Activated CD4-positive, alpha-beta T cell treated with anti-CD3 and anti-CD28 coated beads, Interleukin-2, amount 10 ng/mL, durations not matched to agents 24 days and 14 days (primary cell): Measurements from ENCODE around the gene EDEM1. TPM values are rescaled to one million over a fixed set of nuclear protein-coding genes. Genes with fewer than 3 reads are reported as not detected.

Source experiments
- DNase-seq: peaks from one replicate; pipeline ENCODE4 v3.0.0; 2022
- H3K27ac Mint-ChIP-seq: one replicate; pipeline ENCODE4 v1.8.0; 2022; ENCODE audit warnings: mild to moderate bottlenecking, mixed read lengths
- H3K27me3 Mint-ChIP-seq: one replicate; pipeline ENCODE4 v1.8.0; 2022; ENCODE audit warnings: mixed read lengths
- H3K36me3 Mint-ChIP-seq: one replicate; pipeline ENCODE4 v1.8.0; 2022; ENCODE audit warnings: low read depth, mild to moderate bottlenecking, mixed read lengths
- H3K4me1 Mint-ChIP-seq: one replicate; pipeline ENCODE4 v1.8.0; 2021; ENCODE audit warnings: mixed read lengths
- H3K4me3 Mint-ChIP-seq: one replicate; pipeline ENCODE4 v1.8.0; 2022; ENCODE audit warnings: mild to moderate bottlenecking, moderate library complexity, mixed read lengths
- H3K9me3 Mint-ChIP-seq: one replicate; pipeline ENCODE4 v1.8.0; 2021; ENCODE audit warnings: mixed read lengths
- intact Hi-C: fragments of 100-400 bp; cut with micrococcal nuclease; formaldehyde crosslinking; loops from one replicate; pipeline ENCODE4 v1.15.1; 2023
- total RNA-seq: library from RNA; stranded (reverse); gene quantifications from 2 replicates; pipeline ENCODE4 v1.2.3, GENCODE V29; 2022

Gene EDEM1
- total RNA-seq, 1 donor from 2014 or later, result 167 TPM

DNA sequence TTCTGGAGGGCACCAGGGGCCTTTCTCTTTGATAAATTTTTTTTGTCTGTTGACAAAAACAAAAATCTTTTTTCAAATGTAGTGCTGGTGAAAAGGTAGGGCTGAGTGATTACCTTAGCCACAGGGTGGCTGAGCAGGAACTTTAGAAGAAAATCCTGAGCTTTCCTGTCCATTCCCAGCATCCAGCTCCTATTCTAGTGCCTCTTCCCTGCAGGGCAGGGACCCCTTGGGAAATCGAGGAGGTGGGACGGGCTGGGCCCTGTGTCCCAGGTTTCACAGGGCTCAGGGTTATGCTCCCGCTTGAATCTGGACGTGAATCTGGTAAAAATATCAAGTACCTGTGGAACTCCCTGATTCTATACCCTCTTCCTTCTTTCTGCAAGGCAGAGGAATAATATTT is 31.7 kb downstream of the EDEM1 start:
- H3K27me3 Mint-ChIP-seq, result no peaks in the 10 kb centered on the region
- H3K4me3 Mint-ChIP-seq, result no peak overlapping the region
- H3K27ac Mint-ChIP-seq, result no peak overlapping the region
- DNase-seq, result no peak
- peaks cover 11% of the 10 kb centered on the region for H3K4me1 Mint-ChIP-seq
- H3K36me3 Mint-ChIP-seq, result peaks cover 45% of the 10 kb centered on the region
- no peaks in the 10 kb centered on the region for H3K9me3 Mint-ChIP-seq
- intact Hi-C loops, result no loop called here

GRCh38 chr3:5220193-5220592 is 32.7 kb downstream of the EDEM1 start:
- intact Hi-C loops, result no loop called here
- Mint-ChIP-seq H3K4me1 (peaks cover 7% of the 10 kb centered on the region), H3K36me3 (peaks cover 37% of the 10 kb centered on the region), H3K4me3 (no peak overlapping the region), H3K27ac (no peak overlapping the region), H3K9me3 (no peaks in the 10 kb centered on the region), H3K27me3 (no peaks in the 10 kb centered on the region)
- no peak for DNase-seq

DNA sequence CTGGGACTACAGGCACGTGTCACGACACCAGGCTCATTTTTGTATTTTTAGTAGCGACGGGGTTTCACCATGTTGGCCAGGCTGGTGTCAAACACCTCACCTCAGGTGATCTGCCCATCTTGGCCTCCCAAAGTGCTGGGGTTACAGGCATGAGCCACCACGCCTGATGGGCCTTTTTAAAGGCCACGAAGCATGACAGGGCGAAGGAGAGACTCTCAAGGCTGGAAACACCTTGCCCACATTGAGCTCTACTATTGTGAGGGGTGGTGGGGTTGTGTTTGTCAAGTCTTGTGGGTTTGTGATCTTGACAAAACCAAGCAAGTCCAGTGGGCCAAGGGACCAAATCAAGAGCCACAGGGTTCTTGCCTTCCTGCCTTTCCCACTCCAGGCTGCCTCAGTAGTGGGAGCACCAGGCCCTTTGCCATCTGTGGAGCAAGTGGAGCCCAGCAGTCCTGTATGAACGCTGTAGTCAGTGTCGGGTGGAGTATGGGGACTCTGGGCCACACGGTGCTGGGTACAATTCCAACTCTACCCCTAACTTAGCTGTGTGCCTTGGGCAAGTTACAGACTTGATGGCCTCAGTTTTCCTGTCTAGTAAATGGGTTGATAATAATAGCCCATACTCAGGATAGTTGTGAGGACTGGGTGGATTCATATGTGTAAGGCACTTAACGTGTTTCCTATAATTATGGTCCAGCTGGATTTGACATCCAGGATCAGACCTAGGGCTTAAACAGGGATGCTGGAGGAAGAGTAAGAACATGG is 33.3 kb downstream of the EDEM1 start:
- Mint-ChIP-seq H3K27ac (no peak overlapping the region), H3K27me3 (no peaks in the 10 kb centered on the region)
- no peak for DNase-seq

DNA sequence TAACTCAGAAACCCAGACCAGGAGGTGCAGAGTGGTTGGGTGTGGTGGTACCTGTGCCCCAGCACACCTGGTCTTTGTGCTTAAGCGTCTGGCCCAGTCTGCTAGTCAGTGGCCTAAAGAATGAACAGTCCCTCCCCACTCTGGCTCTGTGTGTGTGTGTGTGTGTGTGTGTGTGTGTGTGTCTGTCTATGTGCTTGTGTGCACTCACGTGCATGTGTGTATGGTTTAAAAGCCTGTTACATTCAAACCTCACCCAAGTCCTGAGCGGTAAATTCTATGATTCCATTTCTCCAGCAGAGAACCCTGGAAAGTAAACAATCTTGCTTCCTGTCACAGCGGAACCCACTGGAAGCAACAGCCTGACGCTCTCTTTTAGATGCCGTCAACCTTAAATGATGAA is 34.2 kb downstream of the EDEM1 start:
- intact Hi-C loops, result no loop called here

More for the DNA sequence above, 33.3 kb downstream of the EDEM1 start:
- Mint-ChIP-seq H3K4me1 (peaks cover 7% of the 10 kb centered on the region), H3K4me3 (no peak overlapping the region), H3K36me3 (peaks cover 31% of the 10 kb centered on the region), H3K9me3 (no peaks in the 10 kb centered on the region)
- intact Hi-C loops, result no loop called here

DNA sequence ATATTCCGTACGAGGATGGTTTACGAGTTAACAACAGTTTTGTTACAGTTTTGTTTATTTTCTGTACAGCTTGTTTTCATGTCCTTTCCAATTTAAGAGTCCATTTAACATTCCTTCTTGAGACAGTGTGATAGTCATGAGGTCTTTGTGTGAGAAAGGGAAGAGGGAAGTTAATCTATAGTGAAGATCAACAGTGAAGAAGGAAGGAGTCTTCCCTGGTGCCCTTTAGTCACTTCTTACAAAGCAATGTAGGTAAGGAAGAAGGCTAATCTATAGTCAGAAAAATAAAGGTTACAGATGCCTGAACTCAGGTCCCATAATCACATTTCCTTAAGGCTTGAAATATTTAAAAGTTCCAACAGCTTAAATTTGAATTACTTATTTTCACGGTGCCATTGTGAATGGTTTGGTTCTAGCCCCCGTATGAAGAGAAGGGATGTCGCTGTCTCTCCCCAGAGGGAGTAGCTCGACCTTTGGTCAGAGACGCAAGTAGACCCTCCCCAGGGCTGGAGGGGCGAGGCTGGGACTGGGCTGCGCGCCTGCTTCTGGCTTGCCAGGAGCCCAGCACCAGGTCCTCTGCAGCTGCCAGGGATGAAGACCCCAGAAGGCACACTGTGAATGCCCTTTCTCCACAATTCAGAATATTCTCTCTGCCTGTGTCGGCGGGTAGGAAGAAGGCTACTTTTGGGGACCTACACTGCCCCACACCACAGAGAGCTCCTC is 34.9 kb downstream of the EDEM1 start:
- Mint-ChIP-seq H3K27ac (peak overlapping the region; percentile 65), H3K36me3 (peaks cover 20% of the 10 kb centered on the region), H3K9me3 (no peaks in the 10 kb centered on the region), H3K4me1 (peaks cover 5% of the 10 kb centered on the region), H3K4me3 (no peak overlapping the region), H3K27me3 (no peaks in the 10 kb centered on the region)
- intact Hi-C loops, result no loop called here
- DNase-seq, result no peak

More for the DNA sequence above, 34.2 kb downstream of the EDEM1 start:
- Mint-ChIP-seq H3K27me3 (no peaks in the 10 kb centered on the region), H3K36me3 (peaks cover 27% of the 10 kb centered on the region), H3K27ac (no peak overlapping the region), H3K4me3 (no peak overlapping the region), H3K9me3 (no peaks in the 10 kb centered on the region), H3K4me1 (peaks cover 6% of the 10 kb centered on the region)
- no peak for DNase-seq

DNA sequence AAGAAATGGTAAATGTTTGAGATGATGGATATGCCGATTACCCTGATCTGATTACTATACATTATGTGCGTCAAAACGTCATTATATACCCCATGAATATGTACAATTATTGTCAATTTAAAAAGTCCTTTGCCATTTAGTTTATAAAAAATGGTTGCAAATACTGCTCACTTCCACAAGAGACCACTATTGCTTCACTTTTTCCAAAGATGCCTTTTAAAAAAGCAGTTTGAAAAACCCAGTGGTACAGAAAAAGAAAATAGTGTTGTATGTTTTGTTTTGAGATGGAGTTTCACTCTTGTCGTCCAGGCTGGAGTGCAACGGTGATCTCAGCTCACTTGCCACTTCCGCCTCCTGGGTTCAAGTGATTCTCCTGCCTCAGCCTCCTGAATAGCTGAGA is 39.3 kb downstream of the EDEM1 start:
- Mint-ChIP-seq H3K27ac (no peak overlapping the region), H3K27me3 (peaks cover 7% of the 10 kb centered on the region), H3K36me3 (peaks cover under 1% of the 10 kb centered on the region), H3K9me3 (no peaks in the 10 kb centered on the region), H3K4me1 (no peaks in the 10 kb centered on the region), H3K4me3 (no peak overlapping the region)
- DNase-seq, result no peak
- intact Hi-C loops, result no loop called here

DNA sequence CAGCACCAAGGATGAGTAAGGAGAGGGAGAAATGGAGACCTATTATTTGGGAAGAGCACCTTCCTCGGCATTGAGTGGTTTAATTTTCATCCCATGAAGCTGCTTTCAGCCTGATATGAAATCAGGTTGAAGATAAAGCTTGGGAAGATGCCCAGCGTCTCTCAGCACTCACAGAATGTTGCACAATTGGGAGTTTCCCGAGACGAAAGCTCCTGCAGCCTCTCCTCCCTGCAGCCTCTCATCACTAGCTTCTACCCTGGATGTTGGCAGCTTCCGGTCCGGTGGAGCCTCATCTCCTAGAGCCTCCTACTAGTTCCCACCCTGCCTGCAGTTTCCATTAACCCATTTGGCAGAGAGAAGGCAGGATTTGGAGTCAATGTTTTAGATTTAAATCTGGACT is 40.3 kb downstream of the EDEM1 start:
- intact Hi-C loops, result no loop called here
- DNase-seq, result no peak
- peaks cover 8% of the 10 kb centered on the region for H3K27me3 Mint-ChIP-seq

DNA sequence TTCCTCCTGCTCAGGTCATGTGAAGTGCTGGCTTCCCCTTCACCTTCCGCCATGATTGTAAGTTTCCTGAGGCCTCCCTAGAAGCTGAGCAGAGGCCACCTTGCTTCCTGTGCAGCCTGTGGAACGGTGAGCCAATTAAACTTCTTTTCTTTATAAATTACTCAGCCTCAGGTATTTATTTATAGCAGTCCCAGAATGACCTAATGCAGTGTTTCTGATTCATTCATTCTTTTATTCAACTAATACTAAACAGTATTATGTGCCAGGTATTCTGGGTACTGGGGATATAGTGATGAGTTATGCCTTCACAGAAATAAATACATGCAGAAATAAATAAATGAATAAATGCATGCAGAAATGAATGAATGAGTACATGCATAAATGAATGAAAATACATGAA is 41.9 kb downstream of the EDEM1 start:
- Mint-ChIP-seq H3K36me3 (no peaks in the 10 kb centered on the region), H3K4me1 (no peaks in the 10 kb centered on the region), H3K27ac (no peak overlapping the region), H3K4me3 (no peak overlapping the region), H3K27me3 (peaks cover 8% of the 10 kb centered on the region), H3K9me3 (no peaks in the 10 kb centered on the region)
- DNase-seq, result no peak
- intact Hi-C loops, result no loop called here

More for the DNA sequence above, 40.3 kb downstream of the EDEM1 start:
- H3K4me3 Mint-ChIP-seq, result no peak overlapping the region
- no peaks in the 10 kb centered on the region for H3K4me1 Mint-ChIP-seq
- no peaks in the 10 kb centered on the region for H3K9me3 Mint-ChIP-seq
- H3K27ac Mint-ChIP-seq, result no peak overlapping the region
- no peaks in the 10 kb centered on the region for H3K36me3 Mint-ChIP-seq

- H3K9me3 Mint-ChIP-seq, result no peaks in the 10 kb centered on the region
- H3K27me3 Mint-ChIP-seq, result peaks cover 8% of the 10 kb centered on the region
- no peak overlapping the region for H3K4me3 Mint-ChIP-seq
- no peaks in the 10 kb centered on the region for H3K4me1 Mint-ChIP-seq
- H3K36me3 Mint-ChIP-seq, result no peaks in the 10 kb centered on the region
- H3K27ac Mint-ChIP-seq, result no peak overlapping the region
- DNase-seq, result no peak
- intact Hi-C loops, result no loop called here
These were observed 43.6 kb downstream of the EDEM1 start for GRCh38 chr3:5231074-5231473.

DNA sequence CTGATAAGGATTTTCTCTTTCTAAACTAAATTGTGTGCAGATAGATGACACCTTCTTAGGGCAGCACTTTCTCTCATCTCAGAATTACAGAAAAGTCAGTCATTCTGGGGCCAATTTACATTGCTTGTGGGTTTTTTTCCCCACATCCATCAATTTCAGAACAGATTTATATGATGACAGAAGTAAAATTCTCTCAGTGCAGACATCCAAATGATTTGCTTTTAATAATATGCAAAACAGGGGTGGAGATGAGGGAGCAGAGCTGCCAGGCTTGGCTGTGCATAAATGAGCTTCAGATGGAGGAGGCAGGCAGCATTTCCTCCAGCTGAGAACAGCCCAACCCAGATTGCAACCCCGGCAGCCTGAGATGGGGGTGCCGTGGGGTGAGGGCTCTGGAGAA is 44.0 kb downstream of the EDEM1 start:
- no peak for DNase-seq
- H3K36me3 Mint-ChIP-seq, result no peaks in the 10 kb centered on the region
- intact Hi-C loops, result no loop called here
- H3K27ac Mint-ChIP-seq, result no peak overlapping the region
- H3K4me3 Mint-ChIP-seq, result no peak overlapping the region
- no peaks in the 10 kb centered on the region for H3K4me1 Mint-ChIP-seq
- peaks cover 8% of the 10 kb centered on the region for H3K27me3 Mint-ChIP-seq
- no peaks in the 10 kb centered on the region for H3K9me3 Mint-ChIP-seq

DNA sequence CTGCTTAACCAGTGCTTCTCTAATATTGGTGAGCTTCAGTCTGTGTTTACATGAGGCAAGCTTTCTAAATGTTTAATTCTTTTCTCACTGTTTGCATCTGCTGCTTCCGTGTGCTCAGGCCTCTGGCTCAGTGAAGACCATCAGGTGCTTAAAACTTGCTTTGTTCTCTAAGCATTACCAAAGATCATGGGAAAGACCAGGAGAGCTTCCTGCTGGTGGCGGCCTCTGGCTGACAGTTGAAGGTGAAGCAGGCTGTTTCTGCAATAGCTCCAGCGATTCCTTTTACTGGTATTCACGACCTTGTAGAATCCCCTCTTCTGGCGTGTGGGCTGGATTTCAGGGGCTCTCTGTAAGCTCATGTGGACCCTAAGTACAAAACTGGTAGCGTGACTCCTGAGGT is 45.1 kb downstream of the EDEM1 start:
- no peak for DNase-seq
- intact Hi-C loops, result no loop called here
- no peaks in the 10 kb centered on the region for H3K9me3 Mint-ChIP-seq
- H3K27ac Mint-ChIP-seq, result no peak overlapping the region
- no peaks in the 10 kb centered on the region for H3K4me1 Mint-ChIP-seq
- no peak overlapping the region for H3K4me3 Mint-ChIP-seq
- H3K36me3 Mint-ChIP-seq, result no peaks in the 10 kb centered on the region
- H3K27me3 Mint-ChIP-seq, result peaks cover 8% of the 10 kb centered on the region

DNA sequence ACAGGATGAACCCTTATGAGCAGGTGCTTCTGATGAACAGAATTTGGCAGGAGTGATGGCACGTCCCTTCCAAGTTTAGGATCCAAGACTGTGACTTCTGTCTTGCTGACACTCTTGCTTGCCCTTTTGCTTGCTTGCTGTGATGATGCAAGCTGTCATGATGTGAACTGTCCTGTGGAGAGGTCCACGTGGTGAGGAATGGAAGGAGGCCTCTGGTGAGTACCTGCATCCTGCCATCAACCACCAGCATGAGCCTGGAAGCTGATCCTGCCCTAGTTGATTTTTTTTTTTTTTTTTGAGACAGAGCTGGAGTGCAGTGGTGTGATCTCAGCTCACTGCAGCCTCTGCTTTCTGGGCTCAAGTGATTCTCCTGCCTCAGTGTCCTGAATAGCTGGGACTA is 45.5 kb downstream of the EDEM1 start:
- Mint-ChIP-seq H3K4me3 (no peak overlapping the region), H3K27me3 (peaks cover 8% of the 10 kb centered on the region), H3K9me3 (no peaks in the 10 kb centered on the region), H3K4me1 (no peaks in the 10 kb centered on the region), H3K27ac (no peak overlapping the region), H3K36me3 (no peaks in the 10 kb centered on the region)
- DNase-seq, result no peak
- intact Hi-C loops, result no loop called here

GRCh38 chr3:5235655-5236054 is 48.1 kb downstream of the EDEM1 start:
- DNase-seq, result no peak
- H3K9me3 Mint-ChIP-seq, result no peaks in the 10 kb centered on the region
- no peak overlapping the region for H3K27ac Mint-ChIP-seq
- intact Hi-C loops, result no loop called here
- H3K27me3 Mint-ChIP-seq, result peaks cover 7% of the 10 kb centered on the region
- no peak overlapping the region for H3K4me3 Mint-ChIP-seq
- no peaks in the 10 kb centered on the region for H3K36me3 Mint-ChIP-seq
- no peaks in the 10 kb centered on the region for H3K4me1 Mint-ChIP-seq

DNA sequence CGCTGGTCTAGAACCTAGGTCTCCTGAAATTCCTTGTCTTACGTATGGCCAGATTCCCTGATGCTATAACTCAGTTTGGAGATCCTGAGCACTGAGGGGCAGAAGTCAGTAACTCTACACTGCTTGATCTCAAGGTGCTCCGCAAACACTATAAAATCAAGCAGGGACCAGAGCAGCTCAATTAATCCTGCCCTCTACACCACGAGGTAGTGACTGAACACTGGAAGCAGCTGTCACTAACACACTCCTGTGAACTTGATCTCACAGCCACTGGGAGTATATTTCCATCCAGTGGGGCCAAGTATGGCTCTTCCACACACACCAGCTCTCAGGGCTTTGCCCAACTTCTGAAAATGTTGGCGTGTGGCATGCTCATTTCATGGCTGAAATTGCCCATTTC is 51.0 kb downstream of the EDEM1 start:
- DNase-seq, result no peak
- H3K4me1 Mint-ChIP-seq, result no peaks in the 10 kb centered on the region
- H3K4me3 Mint-ChIP-seq, result no peak overlapping the region
- H3K36me3 Mint-ChIP-seq, result no peaks in the 10 kb centered on the region
- H3K27ac Mint-ChIP-seq, result no peak overlapping the region
- peaks cover 4% of the 10 kb centered on the region for H3K9me3 Mint-ChIP-seq
- intact Hi-C loops, result no loop called here
- H3K27me3 Mint-ChIP-seq, result no peaks in the 10 kb centered on the region
